Hepatocyte (in vitro differentiated cells): Measurements from ENCODE around the gene CXorf58. TPM values are rescaled to one million over a fixed set of nuclear protein-coding genes. Genes with fewer than 3 reads are reported as not detected.

Experiments used
- DNase-seq: peaks from one replicate; pipeline ENCODE4 v3.0.0-alpha.2; 2016; ENCODE audit warnings: low spot score
- H2AFZ ChIP-seq: fragments of 200-600 bp; sonication (generic); 2 replicates; pipeline ENCODE4 v1.6.0; 2016; ENCODE audit warnings: antibody characterized with exemption, mild to moderate bottlenecking
- H3K27ac ChIP-seq: fragments of 200-600 bp; sonication (generic); 2 replicates; pipeline ENCODE4 v1.5.1; 2016; ENCODE audit warnings: mild to moderate bottlenecking
- H3K27me3 ChIP-seq: fragments of 200-600 bp; sonication (generic); 2 replicates; pipeline ENCODE4 v1.6.1; 2016
- H3K36me3 ChIP-seq: fragments of 200-600 bp; sonication (generic); replicated peaks from 2 replicates; pipeline ENCODE4 v1.5.1; 2016; ENCODE audit warnings: low read depth; ENCODE audit not compliant: insufficient read depth
- H3K4me1 ChIP-seq: fragments of 200-600 bp; sonication (generic); 2 replicates; pipeline ENCODE4 v1.5.1; 2016; ENCODE audit warnings: mild to moderate bottlenecking, moderate library complexity; ENCODE audit not compliant: insufficient read depth
- H3K4me2 ChIP-seq: fragments of 200-600 bp; sonication (generic); 2 replicates; pipeline ENCODE4 v1.6.0; 2016
- H3K4me3 ChIP-seq: fragments of 200-600 bp; sonication (generic); 2 replicates; pipeline ENCODE4 v1.5.1; 2016; ENCODE audit warnings: mild to moderate bottlenecking
- H3K79me2 ChIP-seq: fragments of 200-600 bp; sonication (generic); 2 replicates; pipeline ENCODE4 v1.6.0; 2017; ENCODE audit warnings: mild to moderate bottlenecking
- H3K9me2 ChIP-seq: fragments of 200-600 bp; sonication (generic); replicated peaks from 2 replicates; pipeline ENCODE4 v1.6.0; 2017; ENCODE audit warnings: mild to moderate bottlenecking; ENCODE audit not compliant: insufficient read depth
- H3K9me3 ChIP-seq: fragments of 200-600 bp; sonication (generic); 2 replicates; pipeline ENCODE4 v1.5.1; 2016; ENCODE audit warnings: low read depth, mild to moderate bottlenecking
- H4K20me1 ChIP-seq: fragments of 200-600 bp; sonication (generic); 2 replicates; pipeline ENCODE4 v1.6.0; 2016; ENCODE audit warnings: mild to moderate bottlenecking; ENCODE audit not compliant: insufficient read depth, poor library complexity, severe bottlenecking
- CTCF ChIP-seq: fragments of 200-600 bp; sonication (generic); IDR thresholded peaks from 2 replicates; pipeline ENCODE4 v1.5.1; 2016; ENCODE audit warnings: antibody characterized with exemption, mild to moderate bottlenecking; ENCODE audit not compliant: poor library complexity
- EZH2 ChIP-seq: fragments of 200-600 bp; sonication (generic); IDR thresholded peaks from 2 replicates; pipeline ENCODE4 v1.6.1; 2016; ENCODE audit warnings: antibody characterized with exemption, mild to moderate bottlenecking, borderline replicate concordance
- EZH2phosphoT487 ChIP-seq: fragments of 200-600 bp; sonication (generic); IDR thresholded peaks from one replicate; pipeline ENCODE4 v1.6.1; 2018; ENCODE audit warnings: antibody characterized with exemption, mild to moderate bottlenecking, low read depth, moderate library complexity; ENCODE audit not compliant: unreplicated experiment, severe bottlenecking
- WGBS: methylation state at CpG from one replicate; pipeline ENCODE4 v1.1.6; 2016; ENCODE audit warnings: low lambda C conversion rate; ENCODE audit errors: missing lambda C conversion rate; 5-methylcytosine and 5-hydroxymethylcytosine counted together
- polyA plus RNA-seq: library from polyadenylated mRNA; unstranded; fragments of >200 nt; fragmentation: Nextera tagmentation; extraction: Ambion mirVana; gene quantifications from 2 replicates; pipeline ENCODE4 v1.2.1, GENCODE V29; 2016
- total RNA-seq: library from RNA; depleted of rRNA; stranded (reverse); fragments of >200 nt; gene quantifications from 2 replicates; pipeline ENCODE4 v1.2.3, GENCODE V29; 2014

Gene CXorf58
- total and polyA plus RNA-seq, 2 experiments from 2014 or later = 0.58 to 2.8 TPM

- H2AFZ ChIP-seq = no peak overlapping the region
- H3K27ac ChIP-seq = no peak overlapping the region
- no peaks in the 10 kb centered on the region for H4K20me1 ChIP-seq
- peaks cover 7% of the 10 kb centered on the region for H3K79me2 ChIP-seq
- no peaks in the 10 kb centered on the region for H3K9me3 ChIP-seq
- no peaks in the 10 kb centered on the region for H3K36me3 ChIP-seq
- no peak for DNase-seq
- H3K9me2 ChIP-seq = no peaks in the 10 kb centered on the region
- H3K4me1 ChIP-seq = peaks cover 6% of the 10 kb centered on the region
- no peak overlapping the region for H3K4me2 ChIP-seq
- TF ChIP-seq CTCF (no peak), EZH2 (no peak), EZH2phosphoT487 (no peak)
- no peaks in the 10 kb centered on the region for H3K27me3 ChIP-seq
- no peak overlapping the region for H3K4me3 ChIP-seq
- WGBS = 92% methylated on average over 5 of the region's 5 CpGs
Observed at GRCh38 chrX:23911126-23911835, 3.5 kb downstream of the CXorf58 start.

- WGBS = 94% methylated on average over 1 of the region's 1 CpG
Observed at GRCh38 chrX:23919148-23919547, 11.3 kb downstream of the CXorf58 start.

GRCh38 chrX:23919706-23920320, 12.0 kb downstream of the CXorf58 start:
- Histone ChIP-seq H3K4me3 (no peak overlapping the region), H3K27me3 (no peaks in the 10 kb centered on the region), H3K4me1 (no peaks in the 10 kb centered on the region), H3K4me2 (no peak overlapping the region), H4K20me1 (no peaks in the 10 kb centered on the region), H3K27ac (no peak overlapping the region), H2AFZ (no peak overlapping the region), H3K36me3 (no peaks in the 10 kb centered on the region), H3K9me2 (no peaks in the 10 kb centered on the region), H3K9me3 (no peaks in the 10 kb centered on the region), H3K79me2 (no peaks in the 10 kb centered on the region)
- peak; percentile 25 for TF ChIP-seq CTCF
- no peak for TF ChIP-seq EZH2phosphoT487
- no peak for DNase-seq
- 67% methylated on average over 9 of the region's 9 CpGs for WGBS

More at GRCh38 chrX:23919148-23919547, 11.3 kb downstream of the CXorf58 start:
- no peak for DNase-seq
- Histone ChIP-seq H3K27ac (no peak overlapping the region), H2AFZ (no peak overlapping the region), H3K36me3 (no peaks in the 10 kb centered on the region), H4K20me1 (no peaks in the 10 kb centered on the region), H3K9me2 (no peaks in the 10 kb centered on the region), H3K4me2 (no peak overlapping the region), H3K27me3 (no peaks in the 10 kb centered on the region), H3K4me3 (no peak overlapping the region), H3K4me1 (no peaks in the 10 kb centered on the region), H3K9me3 (no peaks in the 10 kb centered on the region), H3K79me2 (no peaks in the 10 kb centered on the region)
- TF ChIP-seq CTCF = no peak
